Glomerular visceral epithelial cell (primary cell): ENCODE data around the gene ALX4.

Experiments used
- DNase-seq: peaks from one replicate; pipeline ENCODE4 v3.0.0-alpha.2; 2016; ENCODE audit errors: extremely low spot score

The ALX4 gene

GRCh38 chr11:44335052-44335760, 25.3 kb upstream of the ALX4 start:
- DNase-seq = no peak

- no peak for DNase-seq
Observed at GRCh38 chr11:44334356-44335004, 24.5 kb upstream of the ALX4 start.

GRCh38 chr11:44333271-44334218, 23.6 kb upstream of the ALX4 start:
- DNase-seq = no peak

- DNase-seq = no peak
Observed at GRCh38 chr11:44332665-44333064, 22.7 kb upstream of the ALX4 start.

GRCh38 chr11:44329472-44330230, 19.7 kb upstream of the ALX4 start:
- DNase-seq = no peak

GRCh38 chr11:44328138-44328660, 18.3 kb upstream of the ALX4 start:
- DNase-seq = no peak

- no peak for DNase-seq
Observed at GRCh38 chr11:44327730-44328129, 17.8 kb upstream of the ALX4 start.

- DNase-seq = no peak
Observed at GRCh38 chr11:44326615-44327475, 16.9 kb upstream of the ALX4 start.

GRCh38 chr11:44325698-44326097, 15.8 kb upstream of the ALX4 start:
- DNase-seq = no peak

- DNase-seq = no peak
Observed at GRCh38 chr11:44324749-44325525, 15.0 kb upstream of the ALX4 start.

- no peak for DNase-seq
Observed at GRCh38 chr11:44324222-44324621, 14.3 kb upstream of the ALX4 start.

GRCh38 chr11:44322243-44322642, 12.3 kb upstream of the ALX4 start:
- DNase-seq = no peak

- no peak for DNase-seq
Observed at GRCh38 chr11:44321059-44321458, 11.1 kb upstream of the ALX4 start.

GRCh38 chr11:44320289-44320973, 10.5 kb upstream of the ALX4 start:
- no peak for DNase-seq

- DNase-seq = no peak
Observed at GRCh38 chr11:44319552-44320288, 9.8 kb upstream of the ALX4 start.

- DNase-seq = no peak
Observed at GRCh38 chr11:44319170-44319551, 9.2 kb upstream of the ALX4 start.

GRCh38 chr11:44318369-44318768, 8.4 kb upstream of the ALX4 start:
- DNase-seq = no peak

- no peak for DNase-seq
Observed at GRCh38 chr11:44316659-44317240, 6.8 kb upstream of the ALX4 start.
